Activated B cell treated with CpG ODN at 0.5 μM for 24 hours (primary cell): ENCODE measurements around the gene CARS2. TPM values are rescaled to one million over a fixed set of nuclear protein-coding genes. Genes with fewer than 3 reads are reported as not detected.
A peak's percentile ranks its signal among the peaks of the same experiment; 100 is the strongest.
"Not testable (repeated sequence)": the region's sequence is repeated elsewhere in the genome, so short reads cannot be mapped to it uniquely, and the experiment has no call there.

ENCODE experiments used
- ATAC-seq: fragments of 200-7000 bp; cut with Tn5 transposase; one replicate; pipeline ENCODE4 v1.10.0; 2021; ENCODE audit warnings: low read depth, mild to moderate bottlenecking, moderate library complexity
- CTCF ChIA-PET: fragments of 350-600 bp; sonication (Branson Sonifier 250); formaldehyde crosslinking; loops from one replicate; lab custom pipeline; 2021; ENCODE audit warnings: antibody characterized with exemption; lab: Charles Lee
- POLR2A ChIA-PET: fragments of 350-600 bp; sonication (Branson Sonifier 250); formaldehyde crosslinking; loops from one replicate; lab custom pipeline; 2021; ENCODE audit warnings: antibody characterized with exemption; lab: Charles Lee
- DNase-seq: peaks from one replicate; pipeline ENCODE4 v3.0.0; 2022
- H3K27ac Mint-ChIP-seq: one replicate; pipeline ENCODE4 v1.8.0; 2020; ENCODE audit warnings: mixed read lengths
- H3K27me3 Mint-ChIP-seq: one replicate; pipeline ENCODE4 v1.8.0; 2021; ENCODE audit warnings: mixed read lengths
- H3K36me3 Mint-ChIP-seq: one replicate; pipeline ENCODE4 v1.8.0; 2021; ENCODE audit warnings: low read depth, mixed read lengths
- H3K4me1 Mint-ChIP-seq: one replicate; pipeline ENCODE4 v1.8.0; 2021; ENCODE audit warnings: mixed read lengths
- H3K4me3 Mint-ChIP-seq: one replicate; pipeline ENCODE4 v1.8.0; 2020; ENCODE audit warnings: mild to moderate bottlenecking, mixed read lengths
- H3K9me3 Mint-ChIP-seq: one replicate; pipeline ENCODE4 v1.8.0; 2020; ENCODE audit warnings: mixed read lengths
- intact Hi-C: fragments of 100-400 bp; cut with micrococcal nuclease; formaldehyde crosslinking; loops from one replicate; pipeline ENCODE4 v1.15.1; 2024
- total RNA-seq: library from RNA; stranded (reverse); gene quantifications from 2 replicates; pipeline ENCODE4 v1.2.3, GENCODE V29; 2022
- TF ChIP-seq, protein P1 (sequence below): fragments of 200-600 bp; IDR thresholded peaks from one replicate; pipeline ENCODE4 v1.8.0; 2022; ENCODE audit warnings: antibody characterized with exemption, mild to moderate bottlenecking

CARS2 gene
- total RNA-seq, 1 donor from 2014 or later, result 115 TPM

GRCh38 chr13:110615005-110615321 is 91.0 kb downstream of the CARS2 start:
- H3K4me1 Mint-ChIP-seq, result peaks cover 33% of the 10 kb centered on the region
- peak overlapping the region; percentile 94 for H3K4me3 Mint-ChIP-seq
- H3K9me3 Mint-ChIP-seq, result peaks cover 2% of the 10 kb centered on the region
- TF ChIP-seq, protein P1, sequence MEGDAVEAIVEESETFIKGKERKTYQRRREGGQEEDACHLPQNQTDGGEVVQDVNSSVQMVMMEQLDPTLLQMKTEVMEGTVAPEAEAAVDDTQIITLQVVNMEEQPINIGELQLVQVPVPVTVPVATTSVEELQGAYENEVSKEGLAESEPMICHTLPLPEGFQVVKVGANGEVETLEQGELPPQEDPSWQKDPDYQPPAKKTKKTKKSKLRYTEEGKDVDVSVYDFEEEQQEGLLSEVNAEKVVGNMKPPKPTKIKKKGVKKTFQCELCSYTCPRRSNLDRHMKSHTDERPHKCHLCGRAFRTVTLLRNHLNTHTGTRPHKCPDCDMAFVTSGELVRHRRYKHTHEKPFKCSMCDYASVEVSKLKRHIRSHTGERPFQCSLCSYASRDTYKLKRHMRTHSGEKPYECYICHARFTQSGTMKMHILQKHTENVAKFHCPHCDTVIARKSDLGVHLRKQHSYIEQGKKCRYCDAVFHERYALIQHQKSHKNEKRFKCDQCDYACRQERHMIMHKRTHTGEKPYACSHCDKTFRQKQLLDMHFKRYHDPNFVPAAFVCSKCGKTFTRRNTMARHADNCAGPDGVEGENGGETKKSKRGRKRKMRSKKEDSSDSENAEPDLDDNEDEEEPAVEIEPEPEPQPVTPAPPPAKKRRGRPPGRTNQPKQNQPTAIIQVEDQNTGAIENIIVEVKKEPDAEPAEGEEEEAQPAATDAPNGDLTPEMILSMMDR, result no peak
- no peaks in the 10 kb centered on the region for H3K27me3 Mint-ChIP-seq
- intact Hi-C loops, result loop anchor here (1.0 to 5.0 kb wide), 3 partner anchors 37 to 300 kb away; partner anchors contain the start of gene ANKRD10
- DNase-seq (no peak), ATAC-seq (no peak)
- ChIA-PET POLR2A (interaction anchor here (0.6 to 2.8 kb wide), 6 partner anchors 12 to 143 kb away, joined by 3 to 31 read pairs (median 9); partner anchors contain the start of genes ING1 and RAB20), CTCF (no interaction called here)
- peaks cover 4% of the 10 kb centered on the region for H3K36me3 Mint-ChIP-seq
- H3K27ac Mint-ChIP-seq, result peak overlapping the region; percentile 89

DNA sequence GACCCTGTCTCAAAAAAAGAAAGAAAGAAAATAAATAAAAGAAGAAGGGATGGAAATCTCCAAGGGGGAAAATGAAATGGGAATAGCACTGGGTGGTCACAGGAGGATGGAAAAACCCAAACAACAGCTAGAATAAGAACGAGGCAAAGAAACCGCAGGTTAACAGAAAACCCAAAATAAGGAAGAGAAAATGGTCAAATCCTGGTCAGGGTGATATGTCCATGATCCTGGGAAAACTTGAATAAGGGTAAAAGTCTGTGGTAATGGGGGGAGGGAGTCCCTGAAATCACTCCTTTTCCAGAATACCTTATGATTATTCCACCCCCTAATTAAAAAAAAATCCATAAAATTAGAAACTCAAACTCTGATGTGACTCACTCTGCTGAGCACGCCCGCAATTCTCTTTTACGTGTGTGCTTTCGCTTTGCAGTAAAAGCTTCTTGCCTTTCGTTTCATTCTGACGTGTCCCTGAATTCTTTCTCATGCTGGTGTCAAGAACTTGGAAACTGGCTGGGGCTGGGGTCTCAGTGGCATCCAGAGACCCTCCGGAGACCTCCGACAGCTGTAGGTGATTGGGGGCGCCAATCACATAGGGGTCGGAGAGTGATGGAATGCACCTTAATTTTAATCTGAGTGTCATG is 94.8 kb downstream of the CARS2 start:
- H3K27me3 Mint-ChIP-seq, result no peaks in the 10 kb centered on the region

DNA sequence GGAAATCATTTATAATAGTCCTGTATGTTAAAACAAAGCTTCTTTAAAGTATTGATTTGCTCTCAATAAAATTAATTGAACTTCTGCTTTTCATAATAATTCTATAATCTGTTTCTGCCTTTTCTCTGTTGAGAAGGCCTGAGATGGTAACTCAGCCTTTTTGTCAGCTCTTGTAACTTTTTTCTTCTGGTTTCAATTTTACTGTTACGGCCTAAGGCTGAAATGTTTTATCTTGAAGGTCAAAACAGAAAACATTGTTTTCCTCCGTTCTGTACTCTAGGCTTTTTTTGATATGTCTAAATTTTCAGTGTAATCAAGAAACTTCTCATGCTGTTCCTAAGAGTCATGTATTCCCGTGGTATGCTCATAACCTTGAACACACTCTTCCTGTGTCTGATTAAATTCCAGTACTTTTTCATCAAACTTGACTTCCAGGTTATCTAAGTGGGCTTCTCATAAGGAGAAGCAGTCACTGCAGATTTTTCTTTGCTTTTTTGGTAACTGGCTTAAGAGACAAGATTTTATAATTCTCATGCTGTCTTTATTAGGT is 98.2 kb downstream of the CARS2 start:
- ATAC-seq, result no peak
- Mint-ChIP-seq H3K27ac (no peak overlapping the region), H3K4me3 (no peak overlapping the region), H3K4me1 (peaks cover 9% of the 10 kb centered on the region), H3K9me3 (no peaks in the 10 kb centered on the region), H3K27me3 (peaks cover 2% of the 10 kb centered on the region), H3K36me3 (no peaks in the 10 kb centered on the region)
- intact Hi-C loops, result no loop called here
- DNase-seq, result no peak
- ChIA-PET POLR2A (no interaction called here), CTCF (interaction anchor here (0.6 kb wide), 1 partner anchor 108 kb away, joined by 5 read pairs; no protein-coding TSS in a partner anchor)
- TF ChIP-seq, protein P1, result no peak

More for the DNA sequence above, 94.8 kb downstream of the CARS2 start:
- Mint-ChIP-seq H3K4me1 (peaks cover 12% of the 10 kb centered on the region), H3K4me3 (peak overlapping the region; percentile 1), H3K36me3 (peaks cover 2% of the 10 kb centered on the region), H3K9me3 (peaks cover 2% of the 10 kb centered on the region), H3K27ac (peak overlapping the region; percentile 48)
- TF ChIP-seq, protein P1, result no peak
- POLR2A ChIA-PET, result interaction anchor here (0.6 to 2.5 kb wide), 3 partner anchors 8 to 104 kb away, joined by 4 to 6 read pairs (median 5); no protein-coding TSS in a partner anchor
- DNase-seq, result no peak
- ATAC-seq, result no peak
- intact Hi-C loops, result no loop called here
- CTCF ChIA-PET, result no interaction called here

GRCh38 chr13:110606281-110606680 is 99.6 kb downstream of the CARS2 start:
- CTCF ChIA-PET, H3K4me1 Mint-ChIP-seq, H3K4me3 Mint-ChIP-seq, ATAC-seq, H3K27ac Mint-ChIP-seq, intact Hi-C loops, H3K36me3 Mint-ChIP-seq, DNase-seq, H3K9me3 Mint-ChIP-seq, H3K27me3 Mint-ChIP-seq, POLR2A ChIA-PET: not testable (repeated sequence)

- no peaks in the 10 kb centered on the region for H3K36me3 Mint-ChIP-seq
- TF ChIP-seq, protein P1, result no peak
- no peak overlapping the region for H3K4me3 Mint-ChIP-seq
- POLR2A ChIA-PET, result no interaction called here
- H3K27ac Mint-ChIP-seq, result no peak overlapping the region
- DNase-seq, result no peak
- no peak for ATAC-seq
- intact Hi-C loops, result no loop called here
- H3K9me3 Mint-ChIP-seq, result no peaks in the 10 kb centered on the region
- H3K4me1 Mint-ChIP-seq, result no peaks in the 10 kb centered on the region
- H3K27me3 Mint-ChIP-seq, result peaks cover 5% of the 10 kb centered on the region
- CTCF ChIA-PET, result no interaction called here
Measured at GRCh38 chr13:110605132-110605531, 100.8 kb downstream of the CARS2 start.
